ENCODE results near the gene STX10. TPM values are rescaled to one million over a fixed set of nuclear protein-coding genes. Genes with fewer than 3 reads are reported as not detected.
"Not testable (repeated sequence)": the region's sequence is repeated elsewhere in the genome, so short reads cannot be mapped to it uniquely, and the experiment has no call there.

STX10 gene
- total RNA-seq, 1 donor from 2014 or later: 46.4 TPM

DNA sequence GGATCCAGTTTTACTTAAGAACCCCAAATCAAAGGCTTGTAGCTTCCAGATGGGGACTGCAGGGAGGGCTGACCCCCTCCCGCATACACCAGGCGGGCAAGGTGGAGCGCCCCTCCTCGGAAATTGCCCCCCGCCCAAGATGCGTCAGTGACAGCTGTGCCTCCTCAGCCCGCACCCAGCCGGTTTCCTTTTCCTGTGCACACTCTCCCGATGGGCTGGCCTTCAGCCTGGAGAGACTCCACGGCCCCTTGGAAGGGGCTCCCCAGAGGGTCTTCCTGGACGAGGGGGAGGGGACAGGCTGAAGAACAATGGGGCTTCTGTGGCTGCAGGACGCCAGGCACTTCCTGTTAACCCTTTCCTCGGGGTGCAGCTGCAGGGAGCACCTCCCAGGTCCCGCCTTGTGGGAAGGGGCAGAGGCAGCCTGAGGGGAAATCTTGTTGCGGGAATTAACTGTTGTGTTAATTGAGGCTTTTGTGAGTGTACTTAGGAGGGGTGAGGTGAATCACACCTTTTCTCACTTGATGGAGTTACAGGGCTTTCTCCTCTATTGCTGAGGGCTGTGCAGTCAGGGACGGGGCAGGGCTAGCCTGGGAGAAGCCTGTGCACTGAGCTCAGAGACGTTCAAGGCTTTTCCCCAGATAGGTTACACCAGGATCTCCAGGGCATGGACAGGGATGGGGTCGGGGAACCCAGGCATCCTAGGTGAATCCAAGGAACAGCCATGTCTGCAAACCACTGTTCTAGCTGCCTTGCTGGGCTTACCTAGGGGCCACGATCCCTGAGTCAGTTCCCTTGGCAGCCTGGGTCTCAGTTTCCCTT is 14.4 kb upstream of the STX10 start:
- peak; percentile 27 to 88 for DNase-seq (ENCODE audit: low read depth in 2 of 2)

DNA sequence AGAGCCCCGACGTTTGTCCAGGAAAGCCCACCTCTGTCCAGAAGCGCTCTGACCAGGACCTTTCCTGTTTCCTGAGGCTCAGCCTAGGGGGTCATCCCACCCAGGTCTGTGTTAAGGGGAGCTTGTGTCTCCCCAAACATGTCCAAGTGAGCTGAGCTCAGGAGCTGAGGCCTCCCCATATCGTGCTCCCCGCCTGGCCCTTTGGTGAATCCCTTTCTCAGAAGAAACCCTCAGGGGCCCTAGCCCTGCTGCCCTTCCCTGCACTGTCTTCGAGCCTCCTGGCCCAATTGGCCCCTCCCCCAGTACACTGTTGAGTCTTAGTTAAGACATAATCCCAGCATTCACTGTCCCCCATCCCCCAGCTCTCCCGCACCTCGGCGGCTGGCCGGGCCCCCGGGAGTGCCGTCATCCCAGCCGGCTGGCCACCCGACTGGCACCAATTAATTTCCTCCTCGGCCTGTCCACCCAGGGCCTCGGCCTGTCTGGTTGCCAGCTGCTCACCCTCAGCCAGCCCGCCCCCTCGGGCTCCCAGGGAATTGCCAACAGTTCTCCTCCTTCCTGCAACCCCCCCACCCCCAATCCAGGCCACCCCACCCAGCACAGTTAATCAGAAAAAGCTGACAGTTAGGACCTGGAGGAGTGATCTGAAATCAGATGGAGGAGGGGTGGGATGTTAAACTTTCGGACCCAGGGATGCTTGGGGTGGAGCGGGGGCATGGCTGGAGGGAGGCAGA is 13.6 kb upstream of the STX10 start:
- peak; percentile 35 to 73 for DNase-seq (ENCODE audit: low read depth in 2 of 2)

DNA sequence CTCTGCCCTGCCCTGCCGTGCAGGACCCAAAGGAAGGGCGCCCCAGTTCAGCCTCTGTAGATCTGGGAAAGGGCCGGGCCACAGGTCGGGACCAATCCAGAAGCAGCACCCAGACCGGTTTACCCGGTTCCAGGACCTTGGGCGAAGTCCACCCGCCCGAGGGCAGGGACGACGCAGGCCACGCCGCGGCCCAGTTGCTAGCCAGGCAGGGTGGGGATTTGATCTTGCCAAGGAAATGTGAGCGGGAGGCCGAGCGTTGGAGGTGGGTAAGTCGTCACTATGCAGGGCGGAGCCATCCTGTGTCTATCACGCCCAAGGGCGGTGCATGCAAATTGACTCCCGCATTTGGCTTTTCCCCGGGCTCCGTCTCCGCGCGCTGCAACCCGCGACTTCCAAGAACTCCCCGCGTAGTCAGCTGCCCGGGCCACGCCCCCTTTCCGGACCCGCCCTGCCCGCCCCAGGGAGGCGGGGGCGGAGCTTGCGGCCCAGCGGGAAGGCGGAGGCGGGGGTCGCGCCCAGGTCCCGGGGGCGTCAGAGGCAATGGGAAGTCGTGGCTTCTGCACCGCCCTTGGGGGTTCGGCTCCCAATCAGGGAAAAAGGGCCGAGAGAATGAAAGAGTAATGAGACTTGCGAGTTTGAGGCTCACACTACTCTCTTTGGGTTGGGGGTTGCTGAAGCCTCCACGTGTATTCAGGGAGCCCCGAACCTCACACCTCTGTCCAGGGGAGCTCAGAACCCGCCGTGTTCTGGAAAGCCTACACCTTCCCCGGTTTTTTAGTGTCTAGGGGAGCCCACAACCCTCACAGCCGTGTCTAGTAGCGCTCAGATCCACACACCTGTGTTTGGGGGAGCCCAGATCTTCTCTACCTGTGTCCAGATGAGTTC is 12.8 kb upstream of the STX10 start:
- peak; percentile 89 to 98 for DNase-seq (ENCODE audit: low read depth in 2 of 2)

DNA sequence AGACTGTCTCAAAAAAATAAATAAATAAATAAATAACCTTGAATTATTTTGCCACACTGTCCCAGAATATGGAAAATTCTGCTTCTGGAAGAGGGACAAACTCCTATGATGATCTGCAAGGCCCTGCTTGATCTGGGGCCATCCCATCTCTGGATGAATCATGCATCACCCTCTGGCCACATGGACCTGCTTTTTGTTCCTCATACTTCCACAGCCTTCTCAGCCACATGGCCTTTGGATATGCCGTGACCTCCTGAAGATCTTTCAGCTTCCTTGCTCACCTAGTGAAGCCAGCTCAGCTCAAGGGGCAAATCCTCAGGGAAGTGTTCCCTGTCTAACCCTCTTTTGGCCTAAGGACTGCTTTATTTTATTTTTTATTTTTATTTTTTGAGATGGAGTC is 10.4 kb upstream of the STX10 start:
- DNase-seq (ENCODE audit: low read depth in 2 of 2): peak in 1 of 2 donors; percentile 51

DNA sequence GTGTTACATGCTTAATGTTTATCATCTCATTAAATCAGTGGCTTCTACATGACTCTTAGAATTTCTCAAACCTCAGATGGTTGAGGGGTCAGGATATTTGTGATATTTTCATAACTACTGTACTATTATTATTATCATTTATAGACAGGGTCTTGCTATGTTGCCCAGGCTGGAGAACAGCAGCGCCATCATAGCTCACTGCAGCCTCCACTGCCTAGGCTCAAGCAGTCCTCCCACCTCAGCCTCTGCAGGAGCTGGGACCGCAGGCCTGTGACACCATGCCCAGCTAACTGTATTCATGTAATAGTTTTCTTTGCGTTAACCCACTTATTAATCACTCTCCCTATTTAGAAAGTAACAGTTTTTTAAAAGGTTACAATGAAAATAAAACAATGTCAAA is 9.5 kb upstream of the STX10 start:
- no peak for DNase-seq (ENCODE audit: low read depth in 2 of 2)

DNA sequence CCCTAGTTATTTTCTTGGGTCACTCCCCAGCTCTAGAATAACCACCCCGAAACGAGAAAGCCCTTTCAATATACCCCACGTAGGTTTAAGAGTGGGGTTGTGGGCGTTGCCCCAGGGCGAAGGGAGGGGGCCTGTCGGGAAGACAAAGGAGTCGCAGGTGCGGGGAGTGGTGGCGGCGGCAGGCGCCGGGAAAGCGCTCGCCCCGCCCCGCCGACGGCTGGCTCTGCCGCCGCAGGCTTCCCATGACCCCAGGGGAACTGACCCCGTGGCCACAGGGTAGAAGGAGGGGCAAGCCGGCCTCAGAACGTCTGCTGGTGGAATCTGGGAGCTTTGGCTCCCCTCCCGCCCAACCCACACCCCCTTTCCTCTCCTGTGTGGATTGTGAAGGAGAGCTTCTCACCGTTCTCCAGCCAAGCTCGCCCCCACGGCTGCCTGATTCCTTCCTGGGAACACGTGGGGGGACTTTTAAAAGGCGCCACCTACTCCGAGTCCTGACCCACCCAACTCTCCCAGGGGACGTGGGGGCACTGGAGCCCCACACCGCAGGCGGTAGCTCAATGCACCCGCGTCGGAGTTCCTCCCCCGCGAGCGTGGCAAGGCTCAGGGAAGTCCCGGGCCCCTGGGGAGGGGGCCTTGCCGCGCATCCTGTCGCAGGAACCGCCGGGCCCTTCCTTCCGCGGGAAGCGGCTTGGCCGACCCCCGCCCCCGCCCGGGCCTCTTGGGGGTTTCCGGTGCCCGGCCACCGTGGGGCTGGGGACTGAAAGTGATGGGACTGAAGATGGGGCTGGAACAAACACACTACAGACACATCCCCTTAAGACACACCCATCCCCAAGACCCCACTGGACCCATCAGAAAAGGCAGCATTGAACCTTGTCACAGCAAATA is 5.5 kb upstream of the STX10 start:
- peak; percentile 82 for DNase-seq (ENCODE audit: low read depth in 2 of 2)

DNA sequence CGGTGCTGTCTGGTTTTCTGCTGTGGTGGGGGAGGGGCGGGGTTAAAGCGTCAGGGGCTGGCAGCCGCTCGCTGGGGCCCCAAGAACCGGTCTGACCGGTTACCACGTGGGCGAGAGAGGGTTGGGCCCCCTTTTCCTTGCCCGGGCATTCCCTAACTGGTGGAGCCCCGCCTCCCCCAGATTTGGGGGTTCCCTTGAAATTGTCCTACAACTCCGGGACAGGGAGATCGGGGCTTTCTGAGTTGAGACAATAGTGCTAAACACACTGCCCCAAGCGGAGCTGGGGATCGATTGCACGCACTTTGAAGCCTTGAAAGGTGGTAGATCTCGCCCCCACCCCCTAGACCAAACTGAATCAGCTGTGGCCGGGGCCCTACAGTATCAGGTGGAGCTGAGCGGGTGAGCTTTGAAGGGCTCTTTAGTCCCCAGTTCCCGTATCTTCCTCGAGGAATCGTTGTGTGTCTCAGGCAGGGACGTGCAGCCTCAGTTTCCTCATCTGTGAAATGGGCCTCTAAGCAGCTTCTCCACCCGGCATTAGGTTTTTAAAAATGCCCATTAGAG is 4.8 kb upstream of the STX10 start:
- DNase-seq (ENCODE audit: low read depth in 2 of 2): peak; percentile 69 to 77

DNA sequence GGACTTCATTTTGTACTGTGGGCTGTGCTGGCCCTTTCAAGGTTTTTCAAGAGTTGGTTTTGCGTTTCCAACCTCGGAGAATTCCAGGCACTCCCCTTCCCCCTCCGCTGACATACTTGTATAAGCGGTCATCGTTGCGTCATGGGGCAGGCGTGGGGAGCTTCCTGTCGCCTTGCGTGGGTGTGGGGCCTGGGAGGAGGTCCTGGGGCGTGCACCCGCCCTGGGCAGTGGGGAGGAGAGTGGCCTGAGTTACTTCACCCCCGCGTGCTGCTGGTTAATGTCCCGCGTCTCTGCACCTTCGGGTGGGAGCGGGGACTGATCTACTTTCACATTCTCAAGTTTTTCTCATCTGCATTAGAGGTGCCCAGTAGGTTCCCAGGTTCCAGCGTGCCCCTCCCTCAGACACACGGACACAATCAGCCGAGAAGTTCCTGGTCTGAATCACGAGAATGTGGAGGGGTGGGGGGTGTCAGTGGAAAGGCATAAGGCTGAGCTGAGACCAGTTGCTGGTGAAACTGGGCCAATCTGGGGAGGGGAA is 4.1 kb upstream of the STX10 start:
- peak; percentile 90 to 94 for DNase-seq (ENCODE audit: low read depth in 2 of 2)

DNA sequence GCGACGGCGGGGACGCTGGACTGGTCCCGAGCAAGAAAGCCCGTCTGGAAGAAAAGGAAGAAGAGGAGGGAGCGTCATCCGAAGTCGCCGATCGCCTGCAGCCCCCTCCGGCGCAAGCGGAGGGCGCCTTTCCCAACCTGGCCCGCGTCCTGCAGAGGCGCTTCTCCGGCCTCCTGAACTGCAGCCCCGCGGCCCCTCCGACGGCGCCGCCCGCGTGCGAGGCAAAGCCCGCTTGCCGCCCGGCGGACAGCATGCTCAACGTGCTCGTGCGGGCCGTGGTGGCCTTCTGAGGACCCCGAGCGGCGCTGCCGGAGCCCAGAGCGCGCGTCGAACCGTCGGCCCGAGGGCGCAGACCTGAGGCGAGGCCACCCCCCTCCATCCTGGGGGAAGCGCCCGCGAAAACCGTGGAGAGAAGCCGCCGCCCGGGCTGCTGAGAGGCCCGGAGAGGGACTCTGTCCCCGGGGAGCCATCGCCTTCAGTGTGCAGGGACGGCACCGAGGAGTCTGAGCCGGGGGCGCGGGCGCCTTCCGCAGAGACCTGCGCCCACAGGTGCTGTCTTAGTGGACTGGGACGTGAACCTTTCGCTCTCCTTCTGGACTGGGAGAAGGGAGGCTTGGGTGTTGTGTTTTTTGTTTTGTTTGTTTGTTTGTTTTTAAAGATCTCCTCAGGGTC is 3.5 kb upstream of the STX10 start:
- DNase-seq (ENCODE audit: low read depth in 2 of 2): peak; percentile 58 to 62

DNA sequence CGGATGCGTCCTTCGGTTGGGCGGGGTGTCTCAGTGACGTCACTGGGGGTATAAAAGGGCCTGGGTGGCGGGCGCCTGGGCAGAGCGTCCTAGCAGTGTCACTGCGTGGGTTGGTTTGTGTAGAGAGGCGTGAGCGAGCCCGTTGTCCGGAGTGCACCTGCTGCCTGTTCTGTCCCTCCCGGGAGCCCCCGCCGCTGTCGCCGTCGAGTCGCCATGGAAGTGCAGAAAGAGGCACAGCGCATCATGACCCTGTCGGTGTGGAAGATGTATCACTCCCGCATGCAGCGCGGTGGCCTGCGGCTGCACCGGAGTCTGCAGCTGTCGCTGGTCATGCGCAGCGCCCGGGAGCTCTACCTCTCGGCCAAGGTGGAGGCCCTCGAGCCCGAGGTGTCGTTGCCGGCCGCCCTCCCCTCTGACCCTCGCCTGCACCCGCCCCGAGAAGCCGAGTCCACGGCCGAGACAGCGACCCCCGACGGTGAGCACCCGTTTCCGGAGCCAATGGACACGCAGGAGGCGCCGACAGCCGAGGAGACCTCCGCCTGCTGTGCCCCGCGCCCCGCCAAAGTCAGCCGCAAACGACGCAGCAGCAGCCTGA is 2.9 kb upstream of the STX10 start:
- DNase-seq (ENCODE audit: low read depth in 2 of 2): peak; percentile 95 to 97

DNA sequence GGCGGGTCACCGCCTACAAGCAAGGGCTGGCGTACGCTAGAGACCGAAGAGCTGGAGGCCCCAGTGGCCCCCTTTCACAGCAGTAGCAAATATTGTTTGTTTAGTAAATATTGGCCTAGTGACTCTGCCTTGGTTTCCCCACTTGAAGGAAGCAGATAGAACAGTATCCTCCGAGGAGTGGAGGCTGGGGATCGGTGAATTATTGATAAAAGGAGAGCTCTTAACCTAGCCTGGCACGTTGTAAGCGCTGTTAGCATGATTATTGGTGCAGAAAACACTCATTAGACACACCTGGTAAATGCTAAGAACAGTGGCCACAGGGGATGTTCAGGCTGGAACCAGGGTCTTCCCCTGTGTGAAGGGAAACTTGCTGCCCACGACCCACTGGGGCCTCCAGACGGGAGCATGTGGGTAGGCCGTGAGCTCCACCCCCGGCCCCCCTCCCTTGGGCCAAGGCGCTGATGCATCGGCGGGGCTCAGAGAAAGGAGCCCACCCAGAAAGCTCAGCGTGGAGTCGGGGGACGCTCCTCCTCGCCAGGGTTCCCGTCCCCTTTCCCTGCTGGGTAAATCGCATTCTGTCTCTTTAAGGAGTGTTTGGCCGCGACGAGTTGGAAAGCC is 2.3 kb upstream of the STX10 start:
- DNase-seq (ENCODE audit: low read depth in 2 of 2): no peak

DNA sequence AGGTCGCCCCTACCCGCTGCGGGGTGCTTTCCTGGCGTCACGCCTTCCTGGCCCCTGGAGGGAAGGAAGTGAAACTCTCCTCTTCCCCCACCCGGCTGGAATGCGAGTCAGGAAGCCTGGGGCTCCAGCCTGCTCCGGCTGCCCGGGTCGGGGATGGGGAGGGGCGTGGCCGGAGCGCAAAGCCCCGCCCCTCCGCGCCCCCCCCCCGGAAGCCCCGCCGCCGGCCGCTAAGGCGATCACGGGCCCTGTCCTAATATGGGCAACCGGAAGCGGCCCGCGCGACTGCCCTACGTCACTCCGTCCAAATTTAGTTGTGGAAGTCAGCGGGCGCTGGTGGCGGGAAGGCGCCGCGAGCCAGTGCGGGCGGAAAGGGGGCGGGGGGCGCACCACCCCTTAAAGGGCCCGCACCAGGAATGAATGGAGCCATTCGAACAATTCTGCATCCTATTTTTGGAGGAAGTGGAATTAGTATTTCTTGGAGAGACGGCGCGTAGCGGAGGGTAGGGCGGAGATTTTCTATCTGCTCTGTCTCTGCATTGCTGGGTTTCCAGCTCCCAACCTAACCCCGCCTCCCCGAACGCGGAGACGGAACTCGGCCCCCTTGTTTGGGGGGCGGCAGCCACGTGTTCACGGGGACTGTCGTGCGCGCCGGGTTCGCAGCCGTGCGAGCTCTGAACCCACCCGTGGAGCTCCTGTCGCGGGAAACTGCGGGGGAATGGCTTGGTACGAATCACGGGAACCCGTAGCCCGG is 1.6 kb upstream of the STX10 start:
- peak; percentile 98 for DNase-seq (ENCODE audit: low read depth in 2 of 2)

DNA sequence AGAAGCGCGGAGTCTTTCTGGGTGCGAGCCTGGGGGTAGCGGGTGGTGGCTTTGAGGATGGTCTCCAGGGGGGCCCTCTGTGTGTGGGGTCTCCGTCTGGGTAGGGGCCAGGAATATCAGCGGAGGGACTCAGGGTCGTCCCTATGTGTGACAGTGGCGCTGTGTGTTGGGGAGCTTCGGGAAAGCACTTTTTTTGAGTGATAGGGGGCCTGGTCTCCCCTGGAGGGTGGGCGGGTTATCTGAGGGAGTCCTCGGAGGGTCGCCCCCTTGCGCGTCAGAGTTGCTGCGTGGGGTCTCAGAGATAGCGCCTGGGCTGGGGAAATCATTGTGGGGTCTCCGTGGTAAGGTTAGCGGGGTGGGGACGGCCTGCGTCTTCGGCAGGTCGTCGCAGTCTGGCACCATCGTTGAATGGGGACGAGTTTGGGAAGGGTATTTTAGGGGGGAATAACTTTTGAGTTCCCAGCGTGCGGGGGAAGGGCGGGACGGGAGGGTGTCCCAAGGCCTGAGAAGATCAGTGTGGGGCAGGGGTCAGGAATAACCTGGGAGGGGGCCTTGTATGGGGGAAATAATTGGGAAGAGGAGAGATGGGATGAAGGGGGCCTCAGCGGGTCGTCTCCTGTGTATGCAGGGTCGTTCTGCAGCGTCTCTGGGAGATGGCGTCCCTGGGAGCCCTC is 893 bp upstream of the STX10 start:
- DNase-seq (ENCODE audit: low read depth in 2 of 2): no peak

DNA sequence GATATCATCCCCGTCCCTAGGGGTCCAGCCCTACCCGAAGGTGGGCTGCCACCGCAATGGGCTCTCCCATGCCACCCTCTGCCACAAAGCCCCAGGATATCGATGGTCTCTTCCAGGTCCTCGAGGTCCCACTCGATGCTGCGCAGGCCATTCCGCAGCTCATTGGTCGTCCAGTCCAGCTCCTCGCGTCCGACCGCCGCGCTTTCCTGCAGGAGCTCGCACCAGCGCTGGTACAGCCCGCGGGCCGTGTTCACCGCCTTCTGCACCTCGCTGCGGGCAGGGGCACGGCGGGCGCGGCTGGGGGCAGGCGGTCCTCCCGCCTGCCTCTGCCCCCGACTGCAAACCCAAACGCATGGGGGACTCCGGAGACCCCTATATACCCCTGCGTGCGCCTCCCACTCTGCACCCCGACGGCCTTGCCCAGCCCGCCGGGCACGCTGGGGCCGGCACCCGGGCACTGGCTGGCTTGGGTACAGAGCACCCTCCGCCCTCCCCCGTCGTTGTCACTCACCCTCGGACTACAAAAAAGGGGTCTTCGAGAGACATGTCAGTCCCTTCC is 468 bp downstream of the STX10 start:
- DNase-seq (ENCODE audit: low read depth in 2 of 2): peak; percentile 65 to 67

DNA sequence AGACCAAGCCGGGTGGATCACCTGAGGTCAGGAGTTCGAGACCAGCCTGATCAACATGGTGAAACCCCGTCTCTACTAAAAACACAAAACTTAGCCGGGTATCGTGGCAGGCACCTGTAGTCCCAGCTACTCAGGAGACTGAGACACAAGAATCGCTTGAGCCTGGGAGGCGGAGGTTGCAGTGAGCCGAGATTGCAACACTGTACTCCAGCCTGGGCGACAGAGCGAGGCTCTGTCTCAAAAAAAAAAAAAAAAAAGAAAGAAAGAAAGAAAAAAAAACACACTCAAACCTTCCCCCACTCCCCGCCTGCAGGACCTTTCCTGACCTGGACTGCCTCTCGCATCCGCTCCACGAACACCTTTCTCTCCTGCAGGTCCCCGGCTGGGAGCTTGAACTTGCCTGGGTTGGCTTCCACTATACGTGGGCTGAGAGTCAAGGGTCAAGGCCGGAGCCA is 975 bp downstream of the STX10 start:
- DNase-seq (ENCODE audit: low read depth in 2 of 2): not testable (repeated sequence)

DNA sequence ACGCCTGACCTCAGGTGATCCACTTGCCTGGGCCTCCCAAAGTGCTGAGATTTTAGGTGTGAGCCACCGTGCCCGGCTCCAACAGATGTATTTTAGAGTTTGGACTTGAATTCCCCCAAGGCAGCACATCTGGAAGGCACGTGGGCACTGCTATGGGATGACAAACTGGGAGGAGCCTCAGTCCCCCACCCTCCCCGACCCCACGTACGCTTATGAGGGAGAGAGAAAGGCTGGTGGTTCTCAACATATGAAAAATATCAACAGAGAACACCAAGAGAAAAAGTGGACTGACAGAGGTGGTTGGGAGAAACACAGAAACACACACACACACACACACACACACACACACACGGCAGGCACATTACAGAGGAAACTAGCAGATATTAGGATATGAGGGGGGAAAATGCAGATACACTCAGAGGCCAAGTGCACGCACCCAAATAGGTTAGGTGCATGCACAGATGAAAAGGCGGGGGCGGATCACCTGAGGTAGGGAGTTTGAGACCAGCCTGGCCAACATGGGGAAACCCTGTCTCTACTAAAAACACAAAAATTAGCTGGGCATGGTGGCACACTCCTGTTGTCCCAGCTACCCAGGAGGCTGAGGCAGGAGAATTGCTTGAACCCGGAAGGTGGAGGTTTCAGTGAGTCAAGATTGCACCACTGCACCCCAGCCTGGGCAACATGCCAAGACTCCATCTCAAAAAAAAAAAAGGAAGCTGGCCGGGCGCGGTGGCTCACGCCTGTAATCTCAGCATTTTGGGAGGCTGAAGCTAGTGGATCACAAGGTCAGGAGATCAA is 3.2 kb downstream of the STX10 start:
- DNase-seq (ENCODE audit: low read depth in 2 of 2): peak in 1 of 2 donors; percentile 68

All from lung microvascular endothelial cell (primary cell).